Smooth muscle cell (in vitro differentiated cells): ENCODE measurements around the gene AZIN2. TPM values are rescaled to one million over a fixed set of nuclear protein-coding genes. Genes with fewer than 3 reads are reported as not detected.
A peak's percentile ranks its signal among the peaks of the same experiment; 100 is the strongest.

Experiments used
- DNase-seq: peaks from one replicate; lab custom pipeline; 2025; ENCODE audit not compliant: unreplicated experiment; lab: John Stamatoyannopoulos, UW
- H2AFZ ChIP-seq: fragments of 200-600 bp; sonication (generic); 2 replicates; pipeline ENCODE4 v1.6.0; 2016; ENCODE audit warnings: antibody characterized with exemption, low read depth, mild to moderate bottlenecking
- H3F3A ChIP-seq: fragments of 200-600 bp; sonication (generic); 2 replicates; pipeline ENCODE4 v1.6.0; 2017; ENCODE audit warnings: antibody characterized with exemption, low read depth
- H3K27ac ChIP-seq: fragments of 200-600 bp; sonication (generic); 2 replicates; pipeline ENCODE4 v1.5.1; 2016; ENCODE audit warnings: low read depth, mild to moderate bottlenecking
- H3K27me3 ChIP-seq: fragments of 200-600 bp; sonication (generic); 2 replicates; pipeline ENCODE4 v1.6.1; 2016; ENCODE audit warnings: low read depth, mild to moderate bottlenecking
- H3K36me3 ChIP-seq: fragments of 200-600 bp; sonication (generic); 2 replicates; pipeline ENCODE4 v1.5.1; 2016; ENCODE audit warnings: low read depth
- H3K4me1 ChIP-seq: fragments of 200-600 bp; sonication (generic); 2 replicates; pipeline ENCODE4 v1.5.1; 2016; ENCODE audit warnings: low read depth
- H3K4me2 ChIP-seq: fragments of 200-600 bp; sonication (generic); 2 replicates; pipeline ENCODE4 v1.6.0; 2016; ENCODE audit warnings: mild to moderate bottlenecking
- H3K4me3 ChIP-seq: fragments of 200-600 bp; sonication (generic); 2 replicates; pipeline ENCODE4 v1.5.1; 2016; ENCODE audit warnings: mild to moderate bottlenecking
- H3K79me2 ChIP-seq: fragments of 200-600 bp; sonication (generic); 2 replicates; pipeline ENCODE4 v1.6.0; 2016; ENCODE audit warnings: low read depth, mild to moderate bottlenecking
- H3K9ac ChIP-seq: fragments of 200-600 bp; sonication (generic); 2 replicates; pipeline ENCODE4 v1.6.0; 2016; ENCODE audit warnings: low read depth
- H3K9me3 ChIP-seq: fragments of 200-600 bp; sonication (generic); replicated peaks from 2 replicates; pipeline ENCODE4 v1.5.1; 2016; ENCODE audit warnings: low read depth
- H4K20me1 ChIP-seq: fragments of 200-600 bp; sonication (generic); 2 replicates; pipeline ENCODE4 v1.6.0; 2016; ENCODE audit warnings: low read depth
- WGBS: methylation state at CpG from one replicate; pipeline ENCODE4 v1.1.7; 2016; ENCODE audit warnings: low lambda C conversion rate; 5-methylcytosine and 5-hydroxymethylcytosine counted together
- polyA plus RNA-seq: library from polyadenylated mRNA; unstranded; fragments of >200 nt; fragmentation: Nextera tagmentation; extraction: Ambion mirVana; gene quantifications from 2 replicates; pipeline ENCODE4 v1.2.1, GENCODE V29; 2016
- total RNA-seq: library from RNA; depleted of rRNA; stranded (reverse); fragments of >200 nt; gene quantifications from 2 replicates; pipeline ENCODE4 v1.2.3, GENCODE V29; 2014
- TF ChIP-seq, protein P1 (sequence below): fragments of 200-600 bp; sonication (generic); IDR thresholded peaks from 2 replicates; pipeline ENCODE4 v1.5.1; 2017; ENCODE audit warnings: borderline replicate concordance, mild to moderate bottlenecking, antibody characterized with exemption; ENCODE audit not compliant: insufficient read depth, poor library complexity, severe bottlenecking

Gene AZIN2
- total and polyA plus RNA-seq, 2 experiments from 2014 or later, result 7.9 to 33.5 TPM

DNA sequence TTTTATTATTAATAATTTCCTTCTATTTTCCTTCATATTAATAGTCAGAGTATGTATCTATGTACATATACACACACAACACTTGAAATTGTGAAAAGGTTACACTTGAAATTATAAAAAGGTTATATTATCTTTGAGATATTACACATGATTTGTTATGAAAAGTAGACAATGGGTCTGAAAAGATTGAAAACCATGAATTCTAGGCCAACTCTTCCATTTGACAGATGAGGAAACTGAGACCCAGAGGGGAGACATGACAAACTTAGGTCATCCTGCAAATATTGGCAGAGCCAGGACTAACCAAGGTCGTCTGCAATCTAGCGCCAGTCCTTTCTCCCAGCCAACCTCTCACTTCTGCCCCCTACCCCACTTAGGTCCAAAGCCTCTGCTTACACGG lies 67.7 kb downstream of the AZIN2 start:
- 89% methylated on average over 3 of the region's 3 CpGs for WGBS
- Histone ChIP-seq H2AFZ (no peak overlapping the region), H3K9me3 (no peaks in the 10 kb centered on the region), H4K20me1 (no peaks in the 10 kb centered on the region), H3K4me2 (no peak overlapping the region), H3K4me3 (no peak overlapping the region), H3K79me2 (no peaks in the 10 kb centered on the region), H3K4me1 (peaks cover 17% of the 10 kb centered on the region), H3K27me3 (no peaks in the 10 kb centered on the region), H3F3A (no peaks in the 10 kb centered on the region), H3K27ac (no peak overlapping the region), H3K36me3 (no peaks in the 10 kb centered on the region), H3K9ac (no peak overlapping the region)
- DNase-seq, result no peak
- TF ChIP-seq, protein P1, sequence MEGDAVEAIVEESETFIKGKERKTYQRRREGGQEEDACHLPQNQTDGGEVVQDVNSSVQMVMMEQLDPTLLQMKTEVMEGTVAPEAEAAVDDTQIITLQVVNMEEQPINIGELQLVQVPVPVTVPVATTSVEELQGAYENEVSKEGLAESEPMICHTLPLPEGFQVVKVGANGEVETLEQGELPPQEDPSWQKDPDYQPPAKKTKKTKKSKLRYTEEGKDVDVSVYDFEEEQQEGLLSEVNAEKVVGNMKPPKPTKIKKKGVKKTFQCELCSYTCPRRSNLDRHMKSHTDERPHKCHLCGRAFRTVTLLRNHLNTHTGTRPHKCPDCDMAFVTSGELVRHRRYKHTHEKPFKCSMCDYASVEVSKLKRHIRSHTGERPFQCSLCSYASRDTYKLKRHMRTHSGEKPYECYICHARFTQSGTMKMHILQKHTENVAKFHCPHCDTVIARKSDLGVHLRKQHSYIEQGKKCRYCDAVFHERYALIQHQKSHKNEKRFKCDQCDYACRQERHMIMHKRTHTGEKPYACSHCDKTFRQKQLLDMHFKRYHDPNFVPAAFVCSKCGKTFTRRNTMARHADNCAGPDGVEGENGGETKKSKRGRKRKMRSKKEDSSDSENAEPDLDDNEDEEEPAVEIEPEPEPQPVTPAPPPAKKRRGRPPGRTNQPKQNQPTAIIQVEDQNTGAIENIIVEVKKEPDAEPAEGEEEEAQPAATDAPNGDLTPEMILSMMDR, result no peak

DNA sequence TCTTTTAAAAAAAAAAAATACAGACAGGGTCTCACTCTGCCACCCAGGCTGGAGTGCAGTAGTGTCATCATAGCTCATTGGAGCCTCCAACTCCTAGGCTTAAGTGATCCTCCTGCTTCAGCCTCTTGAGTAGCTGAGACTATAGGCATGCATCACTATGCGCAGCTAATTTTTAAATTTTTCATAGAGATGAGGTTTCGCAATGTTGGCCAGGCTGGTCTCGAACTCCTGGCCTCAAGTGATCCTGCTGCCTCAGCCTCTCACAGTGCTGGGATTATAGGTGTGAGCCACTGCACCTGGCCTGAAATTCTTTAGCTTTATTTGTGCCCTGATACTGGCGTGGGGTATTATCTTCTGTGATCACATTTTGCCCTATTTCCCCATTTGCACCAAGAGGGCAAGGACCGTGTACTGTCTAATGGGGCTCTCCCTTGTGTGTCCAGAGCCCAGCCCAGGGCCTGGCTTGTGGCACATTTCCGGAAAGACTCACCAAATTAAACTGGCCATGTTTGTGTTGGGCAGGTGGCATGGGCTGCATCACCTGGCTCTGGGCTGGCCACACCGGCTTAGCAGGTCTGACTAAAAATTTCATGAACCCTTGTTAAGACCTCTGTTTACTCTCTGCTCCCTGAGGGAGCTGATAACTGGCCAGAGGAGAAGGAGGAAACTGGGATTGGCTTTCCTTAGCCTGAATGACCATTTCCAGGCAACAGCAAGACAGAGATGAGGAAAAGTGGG lies 68.7 kb downstream of the AZIN2 start:
- Histone ChIP-seq H3K9ac (no peak overlapping the region), H3K4me1 (peaks cover 15% of the 10 kb centered on the region), H2AFZ (no peak overlapping the region), H4K20me1 (no peaks in the 10 kb centered on the region), H3K4me2 (peak overlapping the region; percentile 17), H3K36me3 (no peaks in the 10 kb centered on the region), H3K79me2 (no peaks in the 10 kb centered on the region), H3K4me3 (no peak overlapping the region), H3K9me3 (no peaks in the 10 kb centered on the region), H3K27ac (no peak overlapping the region), H3K27me3 (no peaks in the 10 kb centered on the region), H3F3A (no peaks in the 10 kb centered on the region)
- DNase-seq, result no peak
- TF ChIP-seq, protein P1, result no peak
- WGBS, result 89% methylated on average over 7 of the region's 7 CpGs

- H3K4me2 ChIP-seq, result peak overlapping the region; percentile 17
- H3F3A ChIP-seq, result no peaks in the 10 kb centered on the region
- H3K9ac ChIP-seq, result no peak overlapping the region
- WGBS, result 54% methylated on average over 4 of the region's 4 CpGs
- DNase-seq, result no peak
- no peak overlapping the region for H2AFZ ChIP-seq
- TF ChIP-seq, protein P1, result no peak
- H3K27me3 ChIP-seq, result no peaks in the 10 kb centered on the region
- H3K79me2 ChIP-seq, result no peaks in the 10 kb centered on the region
- no peak overlapping the region for H3K27ac ChIP-seq
- H4K20me1 ChIP-seq, result no peaks in the 10 kb centered on the region
- H3K36me3 ChIP-seq, result no peaks in the 10 kb centered on the region
- no peaks in the 10 kb centered on the region for H3K9me3 ChIP-seq
- peaks cover 15% of the 10 kb centered on the region for H3K4me1 ChIP-seq
- no peak overlapping the region for H3K4me3 ChIP-seq
Observed at GRCh38 chr1:33150522-33150921, 69.6 kb downstream of the AZIN2 start.

DNA sequence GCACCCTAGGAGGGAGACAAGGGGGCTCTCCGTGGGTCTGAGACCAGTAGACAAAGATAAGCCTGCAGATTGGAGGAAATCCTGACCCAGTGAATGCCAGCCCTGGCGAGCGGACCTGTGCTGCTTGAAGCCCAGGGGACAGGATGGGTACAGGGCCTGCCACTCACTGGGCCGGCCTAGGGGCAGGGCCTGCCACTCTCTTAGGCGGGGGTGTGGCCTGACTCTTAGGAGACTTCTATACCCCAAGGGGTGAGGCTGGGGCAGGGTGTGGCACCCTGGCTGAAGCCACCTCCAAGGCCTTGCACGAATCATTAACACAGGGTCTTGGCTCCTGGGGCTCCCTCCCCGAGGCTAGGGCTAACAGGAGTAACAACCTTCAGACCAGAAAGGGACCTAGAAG lies 70.2 kb downstream of the AZIN2 start:
- TF ChIP-seq, protein P1, result no peak
- WGBS, result 85% methylated on average over 7 of the region's 7 CpGs
- no peak overlapping the region for H3K9ac ChIP-seq

More for the DNA sequence above, 70.2 kb downstream of the AZIN2 start:
- no peaks in the 10 kb centered on the region for H3K9me3 ChIP-seq
- H3K27me3 ChIP-seq, result no peaks in the 10 kb centered on the region
- no peak overlapping the region for H3K4me3 ChIP-seq
- no peak for DNase-seq
- H3K4me1 ChIP-seq, result peaks cover 15% of the 10 kb centered on the region
- H3K27ac ChIP-seq, result no peak overlapping the region
- H3K79me2 ChIP-seq, result no peaks in the 10 kb centered on the region
- H3K4me2 ChIP-seq, result no peak overlapping the region
- H3K36me3 ChIP-seq, result no peaks in the 10 kb centered on the region
- no peak overlapping the region for H2AFZ ChIP-seq
- no peaks in the 10 kb centered on the region for H3F3A ChIP-seq
- no peaks in the 10 kb centered on the region for H4K20me1 ChIP-seq
